SK-N-MC (cell line): ENCODE results near the gene CACNA1B.

Experiments
- DNase-seq: peaks from one replicate; pipeline ENCODE4 v3.0.0-alpha.2; 2011; ENCODE audit warnings: low read depth, low spot score
- H3K27ac ChIP-seq: fragments of 200-600 bp; sonication (generic); 2 replicates; pipeline ENCODE4 v1.5.1; 2016; ENCODE audit warnings: mixed run types
- H3K36me3 ChIP-seq: fragments of 200-600 bp; sonication (generic); 2 replicates; pipeline ENCODE4 v1.6.1; 2017; ENCODE audit warnings: antibody characterized with exemption, low read length, mixed read lengths; ENCODE audit not compliant: insufficient read depth
- H3K4me3 ChIP-seq: fragments of 200-600 bp; sonication (generic); 2 replicates; pipeline ENCODE4 v1.5.1; 2016
- H3K9ac ChIP-seq: fragments of 200-600 bp; sonication (generic); 2 replicates; pipeline ENCODE4 v1.8.0; 2017; ENCODE audit warnings: mixed run types, mixed read lengths; ENCODE audit not compliant: insufficient read length
- H3K9me3 ChIP-seq: fragments of 200-600 bp; sonication (generic); 2 replicates; pipeline ENCODE4 v1.6.1; 2017; ENCODE audit warnings: low read depth, mild to moderate bottlenecking, antibody characterized with exemption, low read length, moderate library complexity, mixed read lengths
- EZH2 ChIP-seq: fragments of 200-600 bp; sonication (generic); IDR thresholded peaks from one replicate; pipeline ENCODE4 v1.6.1; 2017; ENCODE audit warnings: antibody characterized with exemption
- FOXP2 ChIP-seq: optimal IDR thresholded peaks from 2 replicates; pipeline ENCODE3; 2011; ENCODE audit warnings: mild to moderate bottlenecking, moderate library complexity; ENCODE audit not compliant: insufficient read depth; ENCODE audit errors: extremely low read length, control extremely low read depth
- POLR2AphosphoS5 ChIP-seq: IDR thresholded peaks from 2 replicates; pipeline ENCODE4 v1.6.1; 2012; ENCODE audit warnings: mild to moderate bottlenecking, low read depth, low read length, borderline replicate concordance

CACNA1B gene

GRCh38 chr9:138094028-138094427 is 216.4 kb downstream of the CACNA1B start:
- Histone ChIP-seq H3K27ac (no peak overlapping the region), H3K9ac (no peak overlapping the region), H3K4me3 (no peak overlapping the region), H3K36me3 (no peaks in the 10 kb centered on the region), H3K9me3 (no peaks in the 10 kb centered on the region)
- TF ChIP-seq EZH2 (no peak), FOXP2 (no peak), POLR2AphosphoS5 (no peak)
- DNase-seq, result no peak

DNA sequence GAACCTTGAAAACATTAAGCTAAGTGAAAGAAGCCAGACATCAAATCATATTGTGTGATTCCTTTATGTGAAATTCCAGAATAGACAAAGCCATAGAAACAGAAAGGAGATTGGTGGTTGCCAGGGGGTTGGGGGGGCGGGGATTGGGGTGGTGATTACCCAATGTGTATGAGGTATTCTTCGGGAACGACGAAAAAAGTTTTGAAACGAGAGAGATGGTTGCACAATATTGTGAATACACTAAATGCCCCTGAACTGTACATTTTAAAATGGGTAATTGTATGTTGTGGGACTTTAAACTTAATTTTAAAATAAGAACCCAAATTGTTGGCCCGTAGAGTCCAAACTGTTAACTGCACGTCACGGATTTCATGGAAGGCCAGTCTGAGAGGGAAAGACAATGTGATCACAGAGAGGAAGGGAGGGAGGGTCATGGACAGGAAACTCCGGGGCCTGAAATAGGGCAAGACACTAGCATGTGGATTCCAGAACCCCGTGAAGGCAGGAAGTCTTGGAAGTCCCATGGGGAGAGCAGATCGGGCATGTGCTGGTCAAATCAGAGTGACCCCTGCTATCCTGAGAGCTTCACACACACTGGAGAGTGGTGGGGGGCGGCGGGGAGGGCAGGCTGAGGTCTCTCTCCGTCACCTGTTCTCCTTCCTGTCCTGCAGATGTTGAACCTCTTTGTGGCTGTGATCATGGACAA is 218.4 kb downstream of the CACNA1B start:
- Histone ChIP-seq H3K36me3 (no peaks in the 10 kb centered on the region), H3K9ac (no peak overlapping the region), H3K9me3 (no peaks in the 10 kb centered on the region), H3K27ac (no peak overlapping the region), H3K4me3 (no peak overlapping the region)
- DNase-seq, result no peak
- TF ChIP-seq EZH2 (no peak), POLR2AphosphoS5 (no peak), FOXP2 (no peak)

GRCh38 chr9:138096519-138096845 is 218.9 kb downstream of the CACNA1B start:
- DNase-seq, result no peak
- no peak overlapping the region for H3K4me3 ChIP-seq
- no peaks in the 10 kb centered on the region for H3K36me3 ChIP-seq
- H3K9ac ChIP-seq, result no peak overlapping the region
- TF ChIP-seq FOXP2, result no peak
- no peak for TF ChIP-seq EZH2
- TF ChIP-seq POLR2AphosphoS5, result no peak
- H3K9me3 ChIP-seq, result no peaks in the 10 kb centered on the region
- no peak overlapping the region for H3K27ac ChIP-seq

GRCh38 chr9:138097501-138097991 is 220.0 kb downstream of the CACNA1B start:
- Histone ChIP-seq H3K36me3 (no peaks in the 10 kb centered on the region), H3K27ac (no peak overlapping the region), H3K4me3 (no peak overlapping the region), H3K9me3 (no peaks in the 10 kb centered on the region), H3K9ac (no peak overlapping the region)
- no peak for TF ChIP-seq EZH2
- no peak for TF ChIP-seq FOXP2
- TF ChIP-seq POLR2AphosphoS5, result no peak
- DNase-seq, result no peak

GRCh38 chr9:138098116-138098907 is 220.7 kb downstream of the CACNA1B start:
- TF ChIP-seq POLR2AphosphoS5, result no peak
- no peak for TF ChIP-seq FOXP2
- TF ChIP-seq EZH2, result no peak
- Histone ChIP-seq H3K27ac (no peak overlapping the region), H3K36me3 (no peaks in the 10 kb centered on the region), H3K4me3 (no peak overlapping the region), H3K9ac (no peak overlapping the region), H3K9me3 (no peaks in the 10 kb centered on the region)
- no peak for DNase-seq

- H3K9ac ChIP-seq, result no peak overlapping the region
- no peak for DNase-seq
- TF ChIP-seq FOXP2 (no peak), EZH2 (no peak), POLR2AphosphoS5 (no peak)
- H3K36me3 ChIP-seq, result no peaks in the 10 kb centered on the region
- H3K27ac ChIP-seq, result no peak overlapping the region
- no peaks in the 10 kb centered on the region for H3K9me3 ChIP-seq
- no peak overlapping the region for H3K4me3 ChIP-seq
Measured at GRCh38 chr9:138098908-138099791, 221.6 kb downstream of the CACNA1B start.

- Histone ChIP-seq H3K36me3 (no peaks in the 10 kb centered on the region), H3K9me3 (no peaks in the 10 kb centered on the region), H3K9ac (no peak overlapping the region), H3K27ac (no peak overlapping the region), H3K4me3 (no peak overlapping the region)
- no peak for DNase-seq
- TF ChIP-seq FOXP2 (no peak), EZH2 (no peak), POLR2AphosphoS5 (no peak)
Measured at GRCh38 chr9:138099803-138100598, 222.4 kb downstream of the CACNA1B start.
